ENCODE data around the gene ZFP3.

DNA sequence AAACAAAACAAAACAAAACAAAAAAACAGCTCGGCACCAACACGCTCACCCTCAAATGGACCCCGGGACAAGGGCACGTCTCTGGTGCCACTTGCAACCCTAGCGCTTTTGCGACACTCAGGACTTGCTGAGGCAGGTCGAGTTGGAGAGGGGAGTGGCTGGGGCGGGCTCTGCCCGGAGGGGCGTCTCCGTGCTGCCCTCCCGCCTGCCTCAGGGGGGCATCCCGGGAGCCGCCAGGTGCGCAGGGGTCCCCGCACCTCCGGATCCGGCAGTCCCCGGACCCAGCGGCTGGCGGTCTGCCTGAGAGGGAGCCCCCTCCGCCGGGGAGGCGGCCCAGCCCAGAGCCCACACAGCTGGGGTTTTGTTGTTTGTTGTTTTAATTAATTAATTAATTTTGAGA, 43.0 kb upstream of the ZFP3 start, which contains the start of gene SLC52A1:
- no peak for TF ChIP-seq GATA2 (IDR thresholded peaks at IDR 0.05; ENCODE audit: low read depth, low read length)
- no peak for TF ChIP-seq GATA3 (IDR thresholded peaks at IDR 0.05; ENCODE audit: low read depth, low read length)

All from SH-SY5Y (cell line).